Activated T-helper 2 cell treated with anti-CD3 and anti-CD28 coated beads, Interferon-gamma antibody, Interleukin-2, Interleukin-4, amounts not matched to agents 10 μg/mL and 5 μg/mL and 100 μg/mL, durations not matched to agents 14 hours and 24 hours and 36 hours (primary cell): Measurements from ENCODE around the gene SULT1E1. TPM values are rescaled to one million over a fixed set of nuclear protein-coding genes. Genes with fewer than 3 reads are reported as not detected.
"Not testable (repeated sequence)": the region's sequence is repeated elsewhere in the genome, so short reads cannot be mapped to it uniquely, and the experiment has no call there.

Experiments
- DNase-seq: peaks from one replicate; pipeline ENCODE4 v3.0.0; 2021; ENCODE audit warnings: low spot score
- H3K27ac Mint-ChIP-seq: one replicate; pipeline ENCODE4 v1.8.0; 2021; ENCODE audit warnings: mixed read lengths
- H3K27me3 Mint-ChIP-seq: one replicate; pipeline ENCODE4 v1.8.0; 2021; ENCODE audit warnings: low read depth, mixed read lengths
- H3K36me3 Mint-ChIP-seq: one replicate; pipeline ENCODE4 v1.8.0; 2021; ENCODE audit warnings: low read depth, mixed read lengths
- H3K4me1 Mint-ChIP-seq: one replicate; pipeline ENCODE4 v1.8.0; 2021; ENCODE audit warnings: low read depth, mixed read lengths
- H3K4me3 Mint-ChIP-seq: one replicate; pipeline ENCODE4 v1.8.0; 2021; ENCODE audit warnings: low read depth, mild to moderate bottlenecking, moderate library complexity, mixed read lengths
- H3K9me3 Mint-ChIP-seq: one replicate; pipeline ENCODE4 v1.8.0; 2021; ENCODE audit warnings: mixed read lengths
- intact Hi-C: fragments of 100-400 bp; cut with micrococcal nuclease; formaldehyde crosslinking; loops from one replicate; pipeline ENCODE4 v1.15.1; 2023
- total RNA-seq: library from RNA; stranded (reverse); gene quantifications from 2 replicates; pipeline ENCODE4 v1.2.3, GENCODE V29; 2022

Gene SULT1E1
- total RNA-seq, 1 donor from 2014 or later: not detected

DNA sequence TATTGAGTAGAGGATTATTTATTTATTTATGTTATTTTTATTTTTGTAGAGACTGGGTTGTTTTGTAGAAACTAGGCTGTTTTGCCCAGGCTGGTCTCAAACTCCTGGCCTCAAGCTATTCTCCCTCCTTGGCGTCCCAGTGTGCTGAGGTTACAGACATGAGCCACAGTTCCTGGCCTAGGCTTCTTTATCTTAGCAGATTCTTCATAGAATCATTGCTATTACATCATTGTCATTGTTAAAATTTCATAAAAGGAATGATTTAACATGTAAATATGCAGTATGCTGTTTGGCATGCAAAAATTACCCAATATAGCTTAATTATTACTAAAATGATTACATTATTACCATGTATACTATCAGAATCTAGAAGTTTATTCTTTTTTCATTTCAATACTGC, 24.2 kb downstream of the SULT1E1 start:
- H3K36me3 Mint-ChIP-seq: no peaks in the 10 kb centered on the region
- no peak overlapping the region for H3K4me3 Mint-ChIP-seq
- H3K9me3 Mint-ChIP-seq: no peaks in the 10 kb centered on the region
- no peak for DNase-seq
- H3K27ac Mint-ChIP-seq: no peak overlapping the region
- intact Hi-C loops: no loop called here
- peaks cover 8% of the 10 kb centered on the region for H3K4me1 Mint-ChIP-seq
- H3K27me3 Mint-ChIP-seq: no peaks in the 10 kb centered on the region

DNA sequence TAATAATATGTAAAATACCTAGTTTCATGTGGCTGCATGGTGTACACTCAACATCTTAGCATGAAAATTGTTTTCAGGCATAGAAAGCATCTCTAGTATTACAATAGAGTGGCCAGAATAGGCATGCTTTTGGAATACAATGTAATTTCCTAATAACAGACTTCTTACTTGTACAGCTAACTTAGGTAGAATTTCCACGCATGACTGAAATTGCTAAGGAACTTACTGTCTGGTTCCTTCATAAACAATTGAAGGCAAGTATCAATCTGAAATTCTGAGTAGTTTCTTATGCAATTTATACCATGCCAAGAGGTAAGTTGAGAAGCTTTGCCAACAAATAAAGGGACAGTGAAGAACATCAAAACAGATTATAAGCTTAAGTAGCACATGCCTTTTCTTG, 26.7 kb downstream of the SULT1E1 start:
- no peaks in the 10 kb centered on the region for H3K36me3 Mint-ChIP-seq
- intact Hi-C loops: no loop called here
- H3K27ac Mint-ChIP-seq: no peak overlapping the region
- H3K9me3 Mint-ChIP-seq: no peaks in the 10 kb centered on the region
- peaks cover 8% of the 10 kb centered on the region for H3K4me1 Mint-ChIP-seq
- DNase-seq: no peak
- no peak overlapping the region for H3K4me3 Mint-ChIP-seq
- H3K27me3 Mint-ChIP-seq: no peaks in the 10 kb centered on the region

DNA sequence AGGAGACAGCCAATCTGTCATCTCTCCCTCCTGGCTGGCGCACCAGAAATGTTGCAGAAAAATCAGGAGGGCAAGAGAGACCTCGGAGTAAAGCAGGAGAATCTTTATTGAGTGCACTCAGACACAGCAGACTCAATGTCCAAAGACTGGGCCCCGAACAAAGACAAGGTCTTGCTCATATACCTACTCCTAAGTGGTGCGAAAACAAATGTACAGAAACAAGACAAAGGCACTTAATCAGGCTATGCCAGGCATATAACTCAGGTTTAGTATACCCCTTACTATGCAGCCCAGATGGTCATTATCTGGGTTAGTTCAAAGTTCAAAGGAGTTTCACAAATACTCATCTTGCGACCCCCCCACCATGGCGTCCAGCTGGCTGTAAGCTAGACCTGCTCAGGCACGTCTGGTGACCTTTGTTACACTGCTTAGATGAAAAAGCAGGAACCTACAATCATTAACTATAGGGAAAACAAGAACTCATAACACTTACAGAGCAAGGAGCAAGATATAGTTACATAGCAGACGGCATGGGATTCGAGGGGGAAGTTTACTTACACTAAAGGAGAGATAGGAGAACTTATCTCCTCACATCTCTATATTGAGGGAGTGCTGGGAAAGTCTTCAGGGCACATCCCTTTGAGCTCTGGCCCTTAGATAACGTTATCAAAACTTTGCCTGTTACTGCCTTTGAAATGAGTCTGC, 27.5 kb downstream of the SULT1E1 start:
- Mint-ChIP-seq H3K9me3 (no peaks in the 10 kb centered on the region), H3K4me1 (peaks cover 8% of the 10 kb centered on the region), H3K27me3 (no peaks in the 10 kb centered on the region), H3K27ac (no peak overlapping the region), H3K4me3 (no peak overlapping the region), H3K36me3 (no peaks in the 10 kb centered on the region)
- DNase-seq: no peak
- intact Hi-C loops: no loop called here

DNA sequence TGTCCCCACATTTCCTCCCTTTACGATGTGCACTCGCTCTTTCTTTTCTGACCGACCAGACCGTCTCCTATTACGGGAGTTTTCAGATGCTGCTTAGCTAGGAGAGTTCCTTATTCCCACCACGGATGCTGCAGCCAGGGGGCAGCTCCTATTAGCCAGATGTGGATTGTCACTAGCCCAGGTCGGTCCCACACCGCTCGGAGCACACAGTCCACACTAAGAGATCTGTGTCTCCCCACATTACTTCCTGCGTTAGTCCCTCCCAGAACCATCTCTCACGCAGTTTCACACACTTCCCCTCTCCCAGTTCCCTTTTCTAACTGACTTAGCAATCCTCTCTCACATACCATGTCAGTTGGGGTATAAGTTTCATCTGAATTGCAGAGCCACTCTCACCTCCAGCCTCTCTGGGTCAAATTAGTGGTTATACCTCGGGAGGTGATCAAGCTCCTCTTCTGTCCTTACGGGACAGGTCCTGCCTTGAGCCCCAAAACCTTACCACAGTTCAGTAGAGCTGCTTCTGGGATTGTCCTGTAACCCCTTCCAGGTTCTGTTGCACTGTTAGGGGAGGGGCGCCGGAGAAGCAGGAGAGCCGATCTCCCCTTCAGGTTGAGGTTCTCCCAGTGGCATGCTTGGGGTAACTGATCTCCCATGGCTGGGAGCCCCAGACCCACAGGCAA, 28.2 kb downstream of the SULT1E1 start:
- Mint-ChIP-seq H3K4me3 (peak overlapping the region; percentile 72), H3K9me3 (no peaks in the 10 kb centered on the region), H3K4me1 (peaks cover 8% of the 10 kb centered on the region), H3K27me3 (no peaks in the 10 kb centered on the region), H3K36me3 (no peaks in the 10 kb centered on the region), H3K27ac (no peak overlapping the region)
- intact Hi-C loops: no loop called here
- DNase-seq: no peak

DNA sequence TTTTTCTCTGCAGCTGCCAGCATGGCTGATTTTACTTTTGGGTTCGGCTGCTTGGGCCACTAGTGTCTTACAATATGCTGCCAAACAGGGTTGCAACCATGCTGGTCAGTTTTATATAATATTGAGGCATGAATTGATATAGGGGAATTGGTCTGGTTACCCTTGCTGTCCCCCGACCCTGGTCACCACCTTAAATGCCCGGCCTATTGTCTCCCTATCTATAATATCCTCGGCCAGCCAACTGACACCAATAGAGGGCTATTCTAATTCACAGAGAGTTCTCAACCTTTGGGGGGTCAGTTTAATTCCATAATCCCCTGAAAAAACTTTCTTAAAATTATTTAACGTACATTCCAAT, 28.7 kb downstream of the SULT1E1 start:
- Mint-ChIP-seq H3K27me3 (no peaks in the 10 kb centered on the region), H3K36me3 (no peaks in the 10 kb centered on the region), H3K9me3 (no peaks in the 10 kb centered on the region), H3K4me1 (peaks cover 7% of the 10 kb centered on the region), H3K27ac (no peak overlapping the region), H3K4me3 (no peak overlapping the region)
- intact Hi-C loops: no loop called here
- no peak for DNase-seq

DNA sequence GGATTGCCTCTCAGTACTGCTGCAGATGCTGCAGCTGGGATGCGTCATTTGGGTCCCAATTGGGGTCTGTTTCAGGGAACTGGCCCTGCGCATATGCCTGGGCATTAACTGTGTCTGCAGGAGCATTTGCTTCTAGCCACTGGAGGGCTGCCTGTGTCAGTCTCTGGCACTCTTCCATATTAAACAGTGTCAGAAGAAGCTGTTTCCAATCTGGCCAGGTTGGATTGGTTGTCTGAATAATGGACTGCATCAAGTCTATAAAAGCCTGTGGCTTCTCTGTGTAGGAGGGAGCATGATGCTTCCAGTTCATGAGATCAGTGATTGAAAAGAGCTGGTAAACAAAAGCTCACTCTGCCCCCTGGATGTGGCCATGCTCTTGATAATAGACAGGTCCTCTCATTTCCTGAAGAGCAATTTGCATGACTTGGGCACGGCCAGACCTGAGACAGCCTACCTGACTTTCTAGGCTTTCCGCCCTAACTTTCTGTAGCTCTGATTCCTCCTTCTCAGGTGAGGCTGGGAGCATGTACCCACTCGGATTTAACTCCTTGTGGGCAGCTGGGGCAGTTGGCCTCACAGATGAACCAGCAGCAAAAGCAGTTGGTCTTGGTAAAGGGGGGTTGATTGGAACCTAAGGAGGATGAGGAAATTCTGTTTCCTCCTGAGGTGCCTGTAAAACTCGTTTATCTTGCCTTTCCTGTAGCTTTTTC, 29.2 kb downstream of the SULT1E1 start:
- H3K27me3 Mint-ChIP-seq: no peaks in the 10 kb centered on the region
- H3K4me1 Mint-ChIP-seq: peaks cover 7% of the 10 kb centered on the region
- no peak overlapping the region for H3K4me3 Mint-ChIP-seq
- no peaks in the 10 kb centered on the region for H3K36me3 Mint-ChIP-seq
- H3K9me3 Mint-ChIP-seq: no peaks in the 10 kb centered on the region
- DNase-seq: no peak
- intact Hi-C loops: no loop called here
- H3K27ac Mint-ChIP-seq: no peak overlapping the region

DNA sequence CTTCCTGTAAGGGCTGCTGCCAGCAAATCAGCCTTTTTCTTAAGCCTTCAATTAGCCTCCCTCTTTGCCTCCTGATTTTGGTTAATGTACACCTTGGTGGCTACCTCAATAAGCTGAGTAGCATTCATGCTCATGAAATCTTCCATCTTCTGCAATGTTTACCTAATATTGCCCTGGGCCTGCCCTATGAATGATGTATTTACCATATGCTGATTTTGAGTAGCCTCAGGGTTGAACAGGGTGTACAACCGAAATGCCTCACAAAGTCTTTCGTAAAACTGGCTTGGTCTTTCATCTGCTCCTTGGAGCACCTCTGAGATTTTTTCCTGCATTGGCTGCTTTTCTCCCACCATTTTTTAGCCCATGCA, 29.8 kb downstream of the SULT1E1 start:
- no peaks in the 10 kb centered on the region for H3K9me3 Mint-ChIP-seq
- peaks cover 7% of the 10 kb centered on the region for H3K4me1 Mint-ChIP-seq
- H3K4me3 Mint-ChIP-seq: no peak overlapping the region
- no peaks in the 10 kb centered on the region for H3K27me3 Mint-ChIP-seq
- DNase-seq: no peak
- no peaks in the 10 kb centered on the region for H3K36me3 Mint-ChIP-seq
- intact Hi-C loops: no loop called here
- no peak overlapping the region for H3K27ac Mint-ChIP-seq

DNA sequence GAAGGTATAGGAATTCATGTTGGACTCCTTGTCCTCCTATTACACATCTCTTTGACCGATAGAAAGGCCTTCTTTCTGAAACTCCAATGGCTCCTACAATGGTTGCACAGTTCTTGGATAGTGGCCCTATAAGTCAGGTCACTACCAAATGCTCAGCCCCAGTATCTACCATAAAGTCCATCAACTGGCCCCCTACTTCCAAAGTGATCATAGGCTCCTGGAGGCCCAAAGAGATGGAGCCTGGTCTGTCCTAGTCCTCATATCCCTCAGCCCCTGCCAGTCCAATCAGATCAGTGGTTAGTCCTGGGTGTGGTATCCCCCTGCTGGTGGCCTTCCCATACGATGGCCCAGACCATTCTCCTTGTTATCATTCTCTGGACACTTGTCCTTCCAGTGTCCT, 30.3 kb downstream of the SULT1E1 start:
- H3K4me1 Mint-ChIP-seq: peaks cover 7% of the 10 kb centered on the region
- intact Hi-C loops: no loop called here
- no peaks in the 10 kb centered on the region for H3K27me3 Mint-ChIP-seq
- DNase-seq: no peak
- H3K27ac Mint-ChIP-seq: no peak overlapping the region
- H3K36me3 Mint-ChIP-seq: no peaks in the 10 kb centered on the region
- no peak overlapping the region for H3K4me3 Mint-ChIP-seq
- H3K9me3 Mint-ChIP-seq: no peaks in the 10 kb centered on the region

DNA sequence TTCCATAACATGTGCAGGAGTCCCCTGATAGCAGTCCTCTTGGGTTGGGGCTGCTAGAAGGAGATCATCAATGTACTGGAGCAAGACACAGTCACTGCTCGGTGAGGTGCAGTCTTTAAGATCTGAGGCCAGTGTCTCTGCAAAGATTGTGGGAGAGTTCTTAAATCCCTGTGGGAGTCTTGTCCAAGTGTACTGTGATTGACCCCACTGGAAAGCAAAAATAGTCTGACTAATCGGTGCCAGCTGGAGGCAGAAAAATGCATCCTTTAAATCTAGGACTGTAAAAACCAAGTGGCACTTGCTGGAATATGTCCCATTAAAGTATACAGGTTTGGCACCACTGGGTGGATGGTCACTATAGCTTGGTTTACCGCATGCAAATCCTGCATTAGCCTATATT, 31.1 kb downstream of the SULT1E1 start:
- H3K4me3 Mint-ChIP-seq: no peak overlapping the region
- no peaks in the 10 kb centered on the region for H3K27me3 Mint-ChIP-seq
- H3K36me3 Mint-ChIP-seq: no peaks in the 10 kb centered on the region
- no peaks in the 10 kb centered on the region for H3K9me3 Mint-ChIP-seq
- DNase-seq: no peak
- H3K27ac Mint-ChIP-seq: no peak overlapping the region
- intact Hi-C loops: no loop called here
- H3K4me1 Mint-ChIP-seq: peaks cover 7% of the 10 kb centered on the region

DNA sequence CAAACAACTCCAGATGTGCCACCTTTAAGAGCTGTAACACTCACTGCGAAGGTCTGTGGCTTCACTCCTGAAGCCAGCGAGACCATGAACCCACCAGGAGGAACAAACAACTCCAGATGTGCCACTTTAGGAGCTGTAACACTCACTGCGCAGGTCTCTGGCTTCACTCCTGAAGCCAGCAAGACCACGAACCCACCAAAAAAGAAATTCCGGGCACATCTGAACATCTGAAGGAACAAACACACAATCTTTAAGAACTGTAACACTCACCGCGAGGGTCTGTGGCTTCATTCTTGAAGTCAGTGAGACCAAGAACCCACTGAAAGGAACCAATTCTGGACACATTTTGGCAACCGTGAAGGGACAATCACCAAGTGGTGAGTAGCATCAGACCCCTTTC, 34.9 kb downstream of the SULT1E1 start:
- H3K9me3 Mint-ChIP-seq, H3K4me3 Mint-ChIP-seq, H3K36me3 Mint-ChIP-seq, DNase-seq, H3K27ac Mint-ChIP-seq, H3K4me1 Mint-ChIP-seq, H3K27me3 Mint-ChIP-seq, intact Hi-C loops: not testable (repeated sequence)

DNA sequence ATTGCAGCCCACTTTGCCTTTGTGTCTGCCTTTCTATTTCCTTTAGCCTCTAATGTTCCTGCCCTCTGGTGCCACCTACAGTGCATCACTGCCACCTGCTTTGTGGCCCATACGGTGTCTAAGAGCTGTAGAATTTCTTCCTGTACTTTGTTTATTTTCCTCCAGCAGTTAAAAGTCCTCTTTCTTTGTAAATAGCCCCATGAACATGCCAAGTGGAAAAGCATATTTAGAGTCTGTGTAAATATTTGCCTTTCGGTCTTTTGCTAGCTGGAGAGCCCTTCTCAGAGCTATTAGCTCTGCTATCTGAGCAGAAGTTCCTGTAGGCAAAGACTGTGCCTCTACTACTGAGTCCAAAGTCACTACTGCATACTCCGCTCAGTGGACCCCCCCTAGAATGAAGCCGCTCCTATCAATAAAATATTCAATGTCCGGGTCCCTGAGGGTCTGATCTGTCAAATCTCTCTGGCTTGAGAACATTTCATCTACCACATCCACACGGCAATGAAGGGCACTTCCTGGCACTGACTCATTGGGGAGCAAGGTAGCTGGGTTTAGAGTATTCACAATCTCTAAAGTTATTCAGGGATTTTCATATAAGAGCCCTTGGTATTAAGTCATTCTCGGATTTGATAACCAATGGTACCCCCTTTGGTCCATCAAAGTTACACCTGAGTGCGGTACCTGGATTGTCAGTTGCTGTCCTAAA, 36.3 kb downstream of the SULT1E1 start:
- intact Hi-C loops: loop anchor here (1.0 kb wide), 1 partner anchor 134 kb away; no protein-coding TSS in a partner anchor
- H3K27me3 Mint-ChIP-seq: no peaks in the 10 kb centered on the region
- no peaks in the 10 kb centered on the region for H3K4me1 Mint-ChIP-seq
- H3K36me3 Mint-ChIP-seq: no peaks in the 10 kb centered on the region
- H3K27ac Mint-ChIP-seq: no peak overlapping the region
- no peaks in the 10 kb centered on the region for H3K9me3 Mint-ChIP-seq
- no peak overlapping the region for H3K4me3 Mint-ChIP-seq
- peak; percentile 28 for DNase-seq

DNA sequence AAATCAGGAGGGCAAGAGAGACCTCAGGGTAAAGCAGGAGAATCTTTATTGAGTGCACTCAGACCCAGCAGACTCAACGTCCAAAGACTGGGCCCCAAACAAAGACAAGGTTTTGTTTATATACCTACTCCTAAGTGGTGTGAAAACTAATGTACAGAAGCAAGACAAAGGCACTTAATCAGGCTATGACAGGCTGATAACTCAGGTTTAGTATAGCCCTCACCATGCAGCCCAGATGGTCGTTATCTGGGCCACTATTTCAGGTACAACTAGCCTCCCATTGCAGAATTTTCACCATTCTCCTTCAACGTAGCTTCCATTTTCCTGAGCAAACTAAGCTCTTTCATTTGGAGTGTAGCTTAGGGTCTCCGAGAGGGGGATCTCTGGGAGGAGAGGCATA, 36.9 kb downstream of the SULT1E1 start:
- H3K9me3 Mint-ChIP-seq: no peaks in the 10 kb centered on the region
- intact Hi-C loops: loop anchor here (1.0 kb wide), 1 partner anchor 134 kb away; no protein-coding TSS in a partner anchor
- H3K36me3 Mint-ChIP-seq: no peaks in the 10 kb centered on the region

DNA sequence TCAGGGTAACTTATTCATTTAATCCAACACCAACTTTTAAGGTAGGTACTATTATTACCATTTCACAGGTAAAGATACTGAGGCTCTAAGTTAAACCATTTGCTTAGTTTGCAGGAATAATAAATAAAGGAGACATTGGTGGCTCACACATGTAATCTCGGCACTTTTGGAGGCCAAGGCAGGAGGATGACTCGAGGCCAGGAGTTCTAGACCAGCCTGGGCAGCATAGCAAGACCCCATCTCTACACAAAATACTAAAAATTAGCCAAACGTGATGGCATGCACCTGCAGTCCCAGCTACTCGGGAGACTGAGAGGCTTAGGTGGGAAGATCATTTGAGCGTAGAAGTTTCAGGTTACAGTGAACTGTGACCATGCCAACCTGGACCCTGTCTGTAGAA, 37.7 kb downstream of the SULT1E1 start:
- no peak overlapping the region for H3K4me3 Mint-ChIP-seq
- no peak for DNase-seq
- H3K9me3 Mint-ChIP-seq: no peaks in the 10 kb centered on the region
- H3K4me1 Mint-ChIP-seq: no peaks in the 10 kb centered on the region
- no peak overlapping the region for H3K27ac Mint-ChIP-seq
- H3K36me3 Mint-ChIP-seq: no peaks in the 10 kb centered on the region
- intact Hi-C loops: no loop called here
- peaks cover 3% of the 10 kb centered on the region for H3K27me3 Mint-ChIP-seq

More for the DNA sequence above, 36.9 kb downstream of the SULT1E1 start:
- Mint-ChIP-seq H3K27me3 (peaks cover 2% of the 10 kb centered on the region), H3K4me1 (no peaks in the 10 kb centered on the region), H3K27ac (no peak overlapping the region), H3K4me3 (no peak overlapping the region)
- no peak for DNase-seq
